Myocyte (in vitro differentiated cells): ENCODE data around the gene SPDYE1. TPM values are rescaled to one million over a fixed set of nuclear protein-coding genes. Genes with fewer than 3 reads are reported as not detected.
"Not testable (repeated sequence)": the region's sequence is repeated elsewhere in the genome, so short reads cannot be mapped to it uniquely, and the experiment has no call there.

Experiments
- DNase-seq: peaks from one replicate; pipeline ENCODE4 v3.0.0-alpha.2; 2012; ENCODE audit warnings: low read depth
- polyA plus RNA-seq: library from polyadenylated mRNA; unstranded; fragments of >200 nt; gene quantifications from one replicate; pipeline ENCODE4 v1.2.1, GENCODE V29; 2012; ENCODE audit warnings: missing spikeins
- total RNA-seq: library from RNA; depleted of rRNA; stranded (reverse); fragments of >200 nt; gene quantifications from 2 replicates; pipeline ENCODE4 v1.2.3, GENCODE V29; 2014

Gene SPDYE1, protein sequence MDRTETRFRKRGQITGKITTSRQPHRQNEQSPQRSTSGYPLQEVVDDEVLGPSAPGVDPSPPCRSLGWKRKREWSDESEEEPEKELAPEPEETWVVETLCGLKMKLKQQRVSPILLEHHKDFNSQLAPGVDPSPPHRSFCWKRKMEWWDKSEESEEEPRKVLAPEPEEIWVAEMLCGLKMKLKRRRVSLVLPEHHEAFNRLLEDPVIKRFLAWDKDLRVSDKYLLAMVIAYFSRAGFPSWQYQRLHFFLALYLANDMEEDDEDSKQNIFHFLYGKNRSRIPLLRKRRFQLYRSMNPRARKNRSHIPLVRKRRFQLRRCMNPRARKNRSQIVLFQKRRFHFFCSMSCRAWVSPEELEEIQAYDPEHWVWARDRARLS
- total RNA-seq, result not detected in 2 replicates
- polyA plus RNA-seq, result 0.48 TPM

DNA sequence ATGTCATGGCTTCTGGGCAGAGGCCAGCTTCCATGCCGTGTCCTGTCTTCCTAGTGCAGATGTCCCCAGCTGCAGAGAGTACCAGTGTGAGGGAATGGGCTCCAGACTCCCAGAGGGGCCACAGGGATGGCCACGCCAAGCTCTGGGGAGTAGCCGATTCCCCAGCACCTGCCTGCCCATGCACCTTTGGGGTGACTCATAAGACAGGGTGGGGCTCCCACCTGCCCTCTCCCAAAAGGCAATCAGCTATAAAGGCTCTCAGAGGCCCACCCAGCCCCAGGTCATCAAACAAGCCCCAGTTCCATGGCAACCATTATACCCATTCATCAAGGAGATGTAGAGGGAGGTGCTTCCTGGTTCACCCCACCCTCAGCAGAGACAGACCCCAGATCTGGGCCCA is at the start of gene SPDYE1:
Gene SPDYE1 (plus strand): TSS at position 366 of the 400 bp plus-strand sequence. CDS start 2,053 bp downstream, outside the sequence.
- DNase-seq, result not testable (repeated sequence)

DNA sequence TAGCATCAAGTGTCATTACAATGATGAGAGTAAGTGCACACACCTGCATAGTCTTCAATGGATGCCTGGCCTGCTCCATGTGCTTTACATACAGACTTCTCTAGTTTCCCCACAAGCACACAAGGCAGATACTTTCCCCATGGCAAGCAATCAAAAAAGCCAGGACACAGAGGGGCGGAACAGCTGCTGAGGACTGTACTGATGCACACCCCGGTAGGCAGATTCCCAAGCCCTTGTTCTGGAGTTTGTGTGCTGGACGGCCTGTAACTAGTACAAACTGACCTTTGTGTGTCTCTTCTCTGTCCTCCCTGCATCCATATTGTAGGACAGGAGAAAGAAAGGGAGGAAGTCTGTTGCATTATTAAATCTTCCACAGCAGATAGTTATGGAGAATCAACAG is 45.7 kb upstream of the SPDYE1 start:
- DNase-seq, result peak; percentile 70

DNA sequence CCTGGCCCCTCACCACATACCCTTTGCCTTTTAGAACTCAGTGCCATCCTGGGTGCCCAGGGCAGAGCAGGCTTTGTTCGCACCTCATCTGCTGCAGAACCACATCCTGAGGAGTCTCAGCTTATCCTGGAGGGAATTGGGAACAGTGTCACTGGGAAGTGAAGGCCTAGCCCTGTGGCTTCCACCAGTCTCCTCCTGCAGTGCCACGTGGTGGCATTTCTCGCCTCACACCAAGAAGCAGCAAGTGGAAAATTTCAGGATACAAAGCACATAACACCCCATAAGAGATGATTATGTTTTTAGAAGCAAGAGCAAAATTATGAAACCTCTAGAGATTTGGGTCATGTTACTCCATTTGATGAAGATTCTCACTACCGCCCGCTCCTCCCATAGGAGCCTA is 44.6 kb upstream of the SPDYE1 start:
- no peak for DNase-seq

DNA sequence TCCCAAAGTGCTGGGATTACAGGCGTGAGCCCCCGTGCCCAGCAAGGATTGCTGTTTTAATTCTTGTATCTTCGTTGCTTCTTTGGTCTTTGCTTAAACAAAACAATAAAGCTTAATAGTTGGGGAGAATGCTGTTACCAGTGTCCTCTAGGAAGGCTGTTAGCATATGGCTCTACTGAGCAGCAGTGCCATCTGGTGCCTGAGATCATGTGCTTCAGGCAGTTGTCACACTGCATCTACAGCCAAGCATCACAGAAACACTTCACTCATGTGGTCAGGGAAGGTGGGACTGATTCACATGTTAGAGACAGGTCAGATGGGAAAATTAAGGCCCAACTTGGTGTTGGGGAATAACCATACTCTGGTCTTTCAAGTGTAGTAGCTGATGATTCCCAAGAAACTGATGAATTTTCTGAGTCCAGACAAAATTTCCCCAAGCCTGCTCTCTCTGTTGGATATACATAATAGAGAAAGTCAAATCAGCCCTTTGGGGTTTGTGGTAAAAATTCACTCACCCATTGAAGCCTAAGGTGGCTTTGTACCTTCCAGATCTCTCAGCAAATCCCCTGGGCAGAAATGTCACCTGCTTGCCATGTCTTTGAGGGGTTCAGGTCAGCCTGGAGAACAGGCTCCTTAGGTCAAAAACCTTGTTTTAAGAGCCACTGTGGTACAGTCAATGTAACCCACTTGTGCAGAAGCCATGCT is 43.0 kb upstream of the SPDYE1 start:
- DNase-seq, result peak; percentile 79

DNA sequence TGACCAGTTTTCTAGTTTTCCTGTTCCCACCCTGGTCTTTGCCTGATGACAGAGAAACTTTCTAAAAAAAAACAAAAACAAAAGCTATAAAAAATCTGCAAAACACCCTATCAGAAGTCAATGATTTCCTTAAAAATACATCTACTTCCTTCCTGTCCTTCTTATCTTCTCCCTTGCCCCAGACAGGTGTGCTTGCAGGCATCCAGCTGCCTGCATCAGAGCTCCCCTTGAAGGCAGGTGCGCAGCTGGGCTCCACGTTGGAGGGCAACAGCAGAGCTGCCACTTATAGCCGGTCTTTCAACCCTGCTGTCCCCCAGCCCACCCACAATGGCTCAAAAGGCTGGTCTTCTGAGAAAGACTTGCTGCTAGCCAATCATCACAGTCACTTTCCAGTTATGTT is 41.7 kb upstream of the SPDYE1 start:
- DNase-seq, result no peak

DNA sequence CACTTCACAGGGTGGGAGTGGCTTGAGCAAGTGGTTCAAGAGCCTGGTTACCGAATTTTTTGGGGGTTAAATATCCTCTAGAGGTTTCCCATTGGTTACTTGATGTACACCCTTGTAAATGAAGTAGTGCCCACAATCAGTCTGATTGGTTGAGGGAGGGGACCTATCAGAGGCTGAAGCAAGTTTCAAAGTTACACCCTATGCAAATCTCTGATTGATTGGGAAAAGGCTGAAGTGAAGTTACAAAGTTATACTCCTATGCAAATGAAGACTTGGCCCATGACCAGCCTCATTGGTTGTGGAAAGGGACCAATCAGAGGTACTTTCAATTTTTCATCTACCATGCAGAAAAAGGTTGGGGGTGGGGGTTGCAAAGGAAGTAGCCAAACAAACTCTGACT is 36.8 kb upstream of the SPDYE1 start:
- no peak for DNase-seq

DNA sequence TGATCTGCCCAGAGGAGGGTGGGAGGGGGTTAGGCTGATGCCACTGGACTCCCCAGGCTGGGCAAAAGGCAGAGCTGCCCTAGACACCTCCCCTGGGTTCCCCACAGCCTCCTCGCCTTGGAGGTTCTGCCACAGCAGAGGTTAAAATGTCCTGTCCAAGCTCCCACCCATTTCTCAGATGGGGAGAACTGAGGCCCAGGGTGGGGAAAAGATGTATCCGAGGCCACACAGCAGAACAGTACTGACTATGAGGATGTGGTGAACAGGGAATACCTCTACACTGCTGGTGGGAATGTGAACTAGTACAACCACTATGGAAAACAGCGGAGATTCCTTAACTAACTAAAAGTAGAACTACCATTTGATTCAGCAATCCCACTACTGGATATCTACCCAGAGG is 31.3 kb upstream of the SPDYE1 start:
- not testable (repeated sequence) for DNase-seq

DNA sequence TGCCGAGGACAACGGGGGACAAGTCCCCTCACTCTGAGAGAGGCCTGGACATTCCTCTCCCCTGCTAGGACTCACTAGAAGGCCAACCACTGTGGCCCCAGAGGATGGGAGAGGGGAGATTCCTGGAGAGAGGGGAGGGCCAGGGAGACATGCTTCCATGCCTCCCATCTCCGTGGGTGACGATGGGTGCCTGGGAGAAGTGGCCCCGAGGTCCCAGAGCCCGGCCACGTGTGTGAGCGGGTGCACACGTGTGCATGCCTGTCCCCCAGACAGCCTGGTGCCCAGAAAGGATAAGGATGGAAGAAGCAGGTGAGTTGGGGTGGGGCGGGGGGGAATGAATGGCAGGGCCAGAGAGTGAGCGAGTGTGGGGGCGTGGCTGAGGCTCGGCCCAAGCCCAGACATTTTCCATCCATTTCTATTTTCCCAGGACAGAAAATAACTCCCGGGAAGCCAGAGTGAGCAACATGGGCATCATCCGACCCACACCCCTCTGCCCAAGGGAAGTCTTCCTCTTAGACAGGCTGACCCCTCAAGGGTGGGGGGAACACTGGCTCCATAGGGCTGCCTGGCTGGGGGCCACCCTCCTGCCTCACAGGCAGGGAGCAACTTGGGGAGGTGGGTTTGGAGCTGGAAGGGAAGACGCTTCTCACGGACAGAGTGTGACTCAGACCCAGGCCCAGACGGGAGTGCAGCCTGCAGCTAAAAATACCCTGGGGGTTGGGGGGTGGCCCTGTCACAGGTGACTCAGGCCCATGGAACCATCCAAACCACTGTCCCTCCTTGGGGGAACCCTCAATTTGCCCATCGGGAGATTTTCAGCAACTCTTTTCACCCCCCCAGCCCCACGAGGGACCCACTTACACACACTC is 29.3 kb upstream of the SPDYE1 start:
- not testable (repeated sequence) for DNase-seq

DNA sequence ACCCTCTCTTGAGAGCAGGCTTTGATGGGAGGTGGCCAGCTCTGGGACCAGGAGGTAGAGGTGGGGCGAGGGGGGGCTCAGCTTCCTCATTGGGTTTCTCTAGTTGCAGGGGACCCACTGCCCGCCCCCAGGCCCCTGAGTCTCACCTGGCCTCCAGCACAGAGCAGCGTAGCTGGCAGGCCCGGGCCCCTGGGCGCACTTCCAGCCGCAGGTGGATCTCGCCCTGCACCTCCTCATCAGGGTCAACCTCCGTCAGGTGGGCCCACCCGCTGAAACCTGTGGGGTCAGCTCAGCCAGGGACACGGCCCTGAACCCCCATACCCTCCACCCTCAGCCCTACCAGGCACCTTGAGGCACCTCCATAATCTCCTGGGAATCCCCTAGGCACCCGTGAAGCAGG is 28.1 kb upstream of the SPDYE1 start:
- not testable (repeated sequence) for DNase-seq

DNA sequence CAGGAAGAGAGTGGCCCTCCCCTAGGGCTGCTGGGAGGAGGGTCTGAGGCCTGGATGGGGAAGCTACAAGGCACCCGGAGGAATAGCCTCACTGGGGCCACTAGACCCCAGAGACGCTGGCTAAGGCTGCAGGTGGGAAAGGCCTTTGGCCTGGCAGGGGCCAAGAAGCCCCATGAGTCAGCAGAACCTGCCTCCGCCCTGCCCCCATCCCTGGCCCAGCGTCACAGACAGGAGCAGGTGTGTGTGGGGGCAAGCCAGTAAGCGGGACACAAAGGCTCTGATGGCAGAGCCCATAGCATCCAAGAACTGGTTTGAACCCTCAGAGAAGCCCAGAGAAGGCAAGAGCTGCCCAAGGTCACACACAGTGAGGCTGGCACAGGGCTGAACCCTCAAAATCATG is 27.0 kb upstream of the SPDYE1 start:
- peak; percentile 57 for DNase-seq

DNA sequence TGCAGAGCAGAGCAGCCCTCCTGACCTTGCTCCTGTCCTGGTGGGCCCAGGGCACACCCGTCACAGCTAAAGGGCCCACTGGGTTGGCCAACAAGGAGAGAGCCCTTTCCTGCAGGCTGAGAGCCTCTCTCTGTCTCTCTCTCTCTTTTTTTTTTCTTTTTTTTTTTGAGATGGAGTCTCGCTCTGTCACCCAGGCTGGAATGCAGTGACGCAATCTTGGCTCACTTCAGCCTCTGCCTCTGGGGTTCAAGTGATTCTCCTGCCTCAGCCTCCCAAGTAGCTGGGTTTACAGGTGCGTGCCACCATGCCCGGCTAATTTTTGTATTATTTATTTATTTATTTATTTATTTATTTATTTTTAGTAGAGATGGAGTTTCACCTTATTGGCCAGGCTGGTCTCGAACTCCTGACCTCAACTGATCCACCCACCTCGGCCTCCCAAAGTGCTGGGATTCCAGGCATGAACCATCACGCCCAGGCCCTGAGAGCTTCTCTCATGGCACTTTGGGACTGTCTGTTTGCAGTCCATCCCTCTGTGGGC is 23.6 kb upstream of the SPDYE1 start:
- not testable (repeated sequence) for DNase-seq

DNA sequence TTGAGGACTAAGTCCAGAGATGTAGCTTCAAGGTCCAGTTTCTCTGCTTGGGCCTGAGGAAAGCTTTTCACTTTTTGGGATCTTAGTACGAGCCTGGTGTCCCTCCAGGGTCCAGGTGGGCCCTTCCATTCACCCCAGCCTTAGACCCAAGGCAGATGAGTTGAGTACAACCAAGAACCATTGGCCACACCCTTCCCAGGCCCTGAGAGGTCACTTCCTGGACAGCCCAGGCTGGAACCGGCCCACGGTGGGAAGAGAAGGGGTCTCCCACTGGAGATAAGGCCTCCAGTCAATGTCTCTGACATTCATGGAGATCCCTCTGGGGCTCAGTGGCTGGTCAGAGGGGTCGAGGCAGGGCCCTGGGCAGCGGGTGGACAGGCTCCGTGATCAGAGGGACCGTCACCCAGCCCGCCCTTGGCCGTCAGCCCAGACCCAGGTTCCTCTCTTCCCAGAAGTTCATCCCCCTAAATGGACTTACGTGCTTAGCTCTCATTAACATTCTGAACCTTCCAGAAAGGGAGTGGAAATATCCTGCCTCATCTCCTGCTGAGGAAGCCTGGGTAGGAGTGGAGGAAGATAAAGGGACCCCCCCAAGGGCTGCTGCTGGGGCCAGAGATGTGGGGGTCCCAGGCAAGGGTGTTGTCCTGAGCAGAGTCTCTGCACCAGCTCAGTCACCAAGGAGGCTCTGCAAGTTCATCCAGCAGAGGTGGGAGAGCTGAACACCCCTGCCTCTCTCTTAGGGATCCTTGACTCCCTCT is 22.8 kb upstream of the SPDYE1 start:
- not testable (repeated sequence) for DNase-seq

DNA sequence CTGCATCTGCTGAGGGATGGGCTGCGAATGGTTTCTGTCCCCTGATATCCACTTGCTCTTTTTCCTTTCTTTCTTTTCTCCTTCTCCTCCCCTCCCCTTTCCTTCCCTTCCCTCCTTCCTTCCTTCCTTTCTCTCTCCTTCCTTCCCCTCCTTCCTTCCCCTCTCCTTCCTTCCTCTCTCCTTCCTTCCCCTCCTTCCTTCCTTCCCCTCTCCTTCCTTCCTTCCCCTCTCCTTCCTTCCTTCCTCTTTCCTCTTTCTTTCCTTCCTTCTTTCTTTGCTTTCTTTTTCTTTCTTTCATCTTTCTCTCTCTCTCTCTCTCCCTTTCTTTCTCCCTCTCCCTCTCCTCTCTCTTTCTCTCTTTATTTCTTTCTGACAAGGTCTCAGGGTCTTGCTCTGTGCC is 20.2 kb upstream of the SPDYE1 start:
- no peak for DNase-seq

DNA sequence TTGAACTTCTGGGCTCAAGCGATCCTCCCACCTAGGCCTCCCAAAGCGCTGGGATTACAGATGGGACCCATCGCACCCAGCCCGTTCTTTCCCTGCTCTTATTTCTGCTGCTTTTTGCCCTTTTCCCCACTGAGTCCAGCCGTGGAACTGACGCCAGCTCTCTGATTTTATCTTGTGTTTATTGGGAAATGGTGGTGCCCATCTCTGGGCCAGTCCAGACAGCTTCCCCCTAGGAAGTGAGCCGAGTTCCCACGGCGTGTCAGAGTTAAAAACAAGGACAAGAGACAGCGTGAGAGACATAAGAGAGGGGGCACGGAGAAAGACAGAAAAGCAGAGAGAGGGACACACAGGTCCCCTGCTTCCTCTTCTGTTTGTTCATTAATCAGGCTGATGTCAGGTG is 19.6 kb upstream of the SPDYE1 start:
- not testable (repeated sequence) for DNase-seq

DNA sequence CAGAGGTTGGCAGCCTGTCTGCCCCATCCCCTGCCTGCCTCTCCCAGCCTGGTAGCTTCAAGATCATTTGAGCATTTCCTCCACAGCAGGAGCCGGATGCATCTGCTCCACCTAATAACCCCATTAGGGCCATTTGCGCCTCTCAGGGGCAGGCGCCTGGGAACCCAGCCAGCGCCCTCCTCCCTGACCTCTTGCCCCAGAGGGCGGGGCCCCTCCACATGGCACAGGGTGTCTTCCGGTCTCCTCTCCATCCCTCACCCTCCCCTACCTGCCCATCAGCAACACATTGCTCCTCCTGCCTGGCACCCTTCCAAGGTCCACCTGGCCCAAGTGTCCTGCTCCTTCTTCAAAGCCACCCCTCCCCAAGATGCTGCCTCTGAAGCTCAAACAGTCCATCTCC is 14.8 kb upstream of the SPDYE1 start:
- DNase-seq, result not testable (repeated sequence)

DNA sequence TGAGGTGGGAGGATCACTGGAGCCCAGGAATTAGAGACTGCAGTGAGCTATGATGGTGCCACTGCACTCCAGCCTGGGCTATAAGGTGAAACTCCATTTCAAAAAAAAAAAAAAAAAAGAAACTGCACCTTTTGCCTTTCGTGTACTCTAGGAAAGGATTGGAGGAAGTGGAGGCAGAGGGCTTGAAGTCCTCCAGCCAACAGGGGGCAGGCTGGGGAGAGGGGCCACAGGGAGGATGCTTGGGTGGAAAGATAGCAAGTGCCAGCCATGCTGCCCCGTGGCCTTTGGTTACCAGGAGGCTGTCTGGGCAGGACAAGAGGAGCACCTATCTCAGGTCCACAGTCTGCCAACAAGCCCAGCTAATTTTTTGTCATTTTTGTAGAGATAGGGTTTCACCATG is 14.0 kb upstream of the SPDYE1 start:
- DNase-seq, result not testable (repeated sequence)

DNA sequence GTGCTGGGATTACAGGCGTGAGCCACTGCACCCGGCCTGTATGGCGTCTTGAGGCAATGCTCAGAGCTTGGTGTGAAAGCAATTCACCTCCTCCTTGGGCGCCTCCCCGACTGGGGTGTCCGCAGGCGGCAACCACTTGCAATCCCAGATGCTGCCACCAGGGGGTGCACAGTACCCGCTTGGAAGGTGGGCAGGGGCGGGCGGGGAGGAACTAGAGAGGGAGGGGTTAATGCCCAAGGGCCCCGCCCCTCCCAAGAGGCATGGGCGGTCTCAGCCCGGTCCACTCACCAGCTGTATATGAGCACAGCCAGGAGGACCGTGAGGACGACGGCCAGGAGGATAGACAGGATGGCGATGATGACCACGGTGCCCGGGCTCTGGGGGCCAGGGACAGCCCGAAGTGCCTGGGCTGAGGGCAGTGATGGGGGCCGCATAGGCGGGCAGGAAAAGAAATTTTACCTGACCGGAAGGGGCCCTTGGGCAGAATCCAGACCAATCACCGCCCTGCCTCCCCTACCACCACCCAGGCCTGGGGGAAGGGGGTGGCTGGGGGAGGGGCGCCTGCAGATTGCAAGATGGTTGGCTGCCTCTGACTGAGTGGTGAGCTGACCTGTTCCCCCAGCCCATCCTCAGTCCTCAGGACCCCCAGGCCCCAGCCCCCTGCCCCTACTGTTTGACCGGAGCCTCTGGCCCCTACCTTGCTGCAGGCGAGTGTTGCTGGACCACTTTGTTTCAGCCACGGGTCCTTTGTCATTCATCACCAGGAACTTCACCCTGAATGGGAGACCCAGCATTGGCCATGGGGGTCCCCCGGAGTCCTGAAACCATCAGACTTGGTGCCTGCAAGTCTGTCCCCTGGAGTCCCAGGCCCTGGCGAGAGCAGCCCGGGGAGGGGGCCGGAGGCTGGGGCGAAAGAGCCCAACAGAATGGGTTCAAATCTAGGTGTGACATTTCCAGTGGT is 11.5 kb upstream of the SPDYE1 start:
- DNase-seq, result peak; percentile 61

DNA sequence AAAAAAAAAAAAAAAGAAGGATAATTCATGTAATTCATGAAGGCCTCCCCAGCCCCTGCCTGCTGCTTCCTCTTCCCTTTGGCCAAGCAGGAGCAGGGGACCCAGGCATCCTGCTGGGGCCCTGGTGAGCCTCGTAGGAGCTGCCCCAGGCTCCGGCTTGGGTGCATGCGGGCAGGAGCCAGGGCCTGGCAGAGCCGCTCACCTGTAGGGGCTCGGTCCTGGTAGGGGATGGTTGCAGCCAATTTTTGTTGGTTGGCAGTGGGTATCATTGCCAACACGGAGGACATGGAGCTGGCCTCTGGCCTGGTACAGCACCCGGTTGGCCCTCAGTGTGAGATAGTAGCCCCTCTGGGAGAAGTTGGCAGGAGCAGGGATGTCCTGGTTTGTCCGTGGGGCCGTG is 10.2 kb upstream of the SPDYE1 start:
- DNase-seq, result not testable (repeated sequence)

DNA sequence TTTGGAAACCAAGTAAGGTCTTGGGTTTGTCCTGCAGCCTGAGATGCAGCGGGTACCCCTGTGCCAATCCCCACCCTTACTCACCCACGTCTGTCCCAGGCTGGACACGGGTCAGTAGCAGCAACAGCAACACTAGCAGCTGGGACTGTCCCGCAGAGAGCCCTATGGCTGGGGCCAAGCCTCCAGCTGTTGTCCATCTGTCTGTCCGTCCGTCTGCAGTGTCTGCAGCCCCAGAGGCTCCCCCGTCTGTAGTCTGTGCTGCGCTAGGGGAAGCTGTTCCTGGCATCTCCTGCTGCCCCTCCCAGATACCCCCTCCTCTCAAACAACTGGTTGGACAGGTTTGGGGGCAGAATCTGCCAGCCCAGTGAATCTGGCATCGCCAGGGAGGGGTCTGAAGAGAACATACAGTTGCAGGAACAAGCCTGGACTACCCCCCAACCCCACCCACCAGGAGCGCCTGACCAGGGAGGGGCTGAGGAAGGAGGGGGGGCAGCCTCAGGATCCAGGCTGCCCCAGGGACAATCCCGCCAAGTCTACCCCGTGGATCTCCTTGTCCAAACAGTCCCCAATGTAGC is 7.6 kb upstream of the SPDYE1 start:
- peak; percentile 55 for DNase-seq
